SU-DHL-6 (cell line): Measurements from ENCODE around the gene NHS.

Experiments
- H2AFZ ChIP-seq: fragments of 200-600 bp; sonication (generic); 2 replicates; pipeline ENCODE4 v1.6.1; 2014; ENCODE audit warnings: low read depth, mild to moderate bottlenecking, moderate library complexity, mixed read lengths, antibody characterized with exemption, low read length; ENCODE audit not compliant: severe bottlenecking
- H3F3A ChIP-seq: fragments of 200-600 bp; shearing (Covaris generic); 2 replicates; pipeline ENCODE4 v1.6.0; 2016; ENCODE audit warnings: antibody characterized with exemption, mild to moderate bottlenecking; ENCODE audit not compliant: insufficient read depth
- H3K27ac ChIP-seq: fragments of 200-600 bp; sonication (generic); 2 replicates; pipeline ENCODE4 v1.5.1; 2016; ENCODE audit warnings: low read depth, mild to moderate bottlenecking, low read length, moderate library complexity, mixed read lengths
- H3K27me3 ChIP-seq: fragments of 200-600 bp; sonication (generic), shearing (Covaris generic); 2 replicates; pipeline ENCODE4 v1.6.0; 2014; ENCODE audit warnings: mild to moderate bottlenecking, low read length
- H3K36me3 ChIP-seq: fragments of 200-600 bp; sonication (generic); 2 replicates; pipeline ENCODE4 v1.6.1; 2014; ENCODE audit warnings: mild to moderate bottlenecking, low read length, mixed read lengths
- H3K4me2 ChIP-seq: fragments of 300-600, 200-600 bp; shearing (Covaris generic), sonication (generic); 2 replicates; pipeline ENCODE4 v1.6.0; 2014; ENCODE audit warnings: low read length, low read depth, mild to moderate bottlenecking; ENCODE audit not compliant: poor library complexity, severe bottlenecking
- H3K4me3 ChIP-seq: fragments of 200-600 bp; sonication (generic); 2 replicates; pipeline ENCODE4 v1.5.1; 2014; ENCODE audit warnings: antibody characterized with exemption, low read length, mild to moderate bottlenecking, mixed read lengths; ENCODE audit not compliant: insufficient read depth, poor library complexity, severe bottlenecking
- H3K79me2 ChIP-seq: fragments of 200-600 bp; sonication (generic); 2 replicates; pipeline ENCODE4 v1.6.1; 2014; ENCODE audit warnings: mild to moderate bottlenecking, low read length, moderate library complexity; ENCODE audit not compliant: insufficient read depth
- H3K9ac ChIP-seq: fragments of 200-600 bp; sonication (generic); 2 replicates; pipeline ENCODE4 v1.7.0; 2014; ENCODE audit warnings: mild to moderate bottlenecking, low read length
- H3K9me2 ChIP-seq: fragments of 200-600 bp; sonication (generic); replicated peaks from 2 replicates; pipeline ENCODE4 v1.6.1; 2014; ENCODE audit warnings: low read length; ENCODE audit not compliant: insufficient read depth
- H3K9me3 ChIP-seq: fragments of 200-600 bp; sonication (generic); 2 replicates; pipeline ENCODE4 v1.6.1; 2014; ENCODE audit warnings: low read length, mixed read lengths; ENCODE audit not compliant: insufficient read depth
- H4K20me1 ChIP-seq: fragments of 200-600 bp; sonication (generic); 2 replicates; pipeline ENCODE4 v1.6.1; 2014; ENCODE audit warnings: low read depth, mild to moderate bottlenecking, antibody characterized with exemption, low read length, moderate library complexity, mixed read lengths
- EZH2phosphoT487 ChIP-seq: fragments of 200-600 bp; sonication (generic), shearing (Covaris generic); conservative IDR thresholded peaks from 2 replicates; pipeline ENCODE4 v1.6.1; 2018; ENCODE audit warnings: mild to moderate bottlenecking, antibody characterized with exemption, low read length, moderate library complexity, mixed read lengths
- TF ChIP-seq, protein P1 (sequence below): fragments of 200-600 bp; sonication (generic); IDR thresholded peaks from one replicate; pipeline ENCODE4 v1.5.1; 2017; ENCODE audit warnings: antibody characterized with exemption, mild to moderate bottlenecking, low read length, moderate library complexity; ENCODE audit not compliant: insufficient read depth, poor library complexity, severe bottlenecking

Gene NHS

DNA sequence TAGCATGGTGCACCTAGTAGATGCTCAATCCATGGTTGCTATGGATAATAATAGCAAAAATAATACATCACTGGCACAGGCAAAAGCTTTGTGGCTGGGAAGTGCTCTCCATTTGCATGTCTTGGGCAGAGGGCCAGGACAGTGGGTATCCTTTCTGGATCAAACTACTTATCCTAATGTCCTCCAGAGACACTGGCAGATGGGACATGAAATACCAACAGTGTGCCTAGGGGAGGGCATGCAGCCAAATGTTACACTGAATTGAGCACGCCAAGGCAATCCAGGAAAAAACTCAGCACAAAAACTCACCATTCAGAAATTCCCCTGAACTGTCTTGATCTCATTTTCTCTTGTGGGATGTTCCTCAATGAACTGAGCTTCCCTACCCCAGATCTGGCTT lies 263.7 kb downstream of the NHS start:
- H4K20me1 ChIP-seq: no peaks in the 10 kb centered on the region
- H3K4me3 ChIP-seq: no peak overlapping the region
- H3K4me2 ChIP-seq: no peak overlapping the region
- no peaks in the 10 kb centered on the region for H3K9me3 ChIP-seq
- no peak overlapping the region for H2AFZ ChIP-seq
- H3K27ac ChIP-seq: no peak overlapping the region
- no peak for TF ChIP-seq EZH2phosphoT487
- no peaks in the 10 kb centered on the region for H3K9me2 ChIP-seq
- H3K27me3 ChIP-seq: no peaks in the 10 kb centered on the region
- H3K9ac ChIP-seq: no peak overlapping the region
- H3F3A ChIP-seq: no peaks in the 10 kb centered on the region
- H3K36me3 ChIP-seq: no peaks in the 10 kb centered on the region
- no peaks in the 10 kb centered on the region for H3K79me2 ChIP-seq

DNA sequence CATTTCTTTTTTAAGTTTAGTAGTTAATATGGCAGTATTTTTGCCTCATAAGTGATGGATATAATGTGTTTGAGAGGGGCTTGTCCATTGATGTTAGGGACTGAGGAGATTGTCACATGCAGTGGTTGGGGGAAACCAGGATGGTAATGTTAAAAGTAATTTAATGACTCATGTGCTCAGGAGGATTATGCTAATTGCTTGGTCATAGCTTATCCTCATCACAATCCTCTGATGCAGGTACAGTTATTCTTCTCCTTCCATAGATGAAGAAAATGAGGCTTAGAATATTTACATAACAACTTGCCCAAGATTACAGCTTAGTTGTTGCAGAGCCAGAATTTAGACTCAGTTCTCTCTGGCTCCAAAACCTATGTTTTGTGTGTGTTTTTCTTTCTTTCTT lies 267.9 kb downstream of the NHS start:
- H3F3A ChIP-seq: no peaks in the 10 kb centered on the region
- H3K79me2 ChIP-seq: no peaks in the 10 kb centered on the region
- no peak overlapping the region for H3K27ac ChIP-seq
- no peak overlapping the region for H3K4me2 ChIP-seq
- no peaks in the 10 kb centered on the region for H3K9me3 ChIP-seq
- H4K20me1 ChIP-seq: no peaks in the 10 kb centered on the region
- H3K36me3 ChIP-seq: no peaks in the 10 kb centered on the region
- H2AFZ ChIP-seq: no peak overlapping the region
- no peaks in the 10 kb centered on the region for H3K27me3 ChIP-seq
- no peak overlapping the region for H3K9ac ChIP-seq
- H3K4me3 ChIP-seq: no peak overlapping the region
- no peak for TF ChIP-seq EZH2phosphoT487
- TF ChIP-seq, protein P1, sequence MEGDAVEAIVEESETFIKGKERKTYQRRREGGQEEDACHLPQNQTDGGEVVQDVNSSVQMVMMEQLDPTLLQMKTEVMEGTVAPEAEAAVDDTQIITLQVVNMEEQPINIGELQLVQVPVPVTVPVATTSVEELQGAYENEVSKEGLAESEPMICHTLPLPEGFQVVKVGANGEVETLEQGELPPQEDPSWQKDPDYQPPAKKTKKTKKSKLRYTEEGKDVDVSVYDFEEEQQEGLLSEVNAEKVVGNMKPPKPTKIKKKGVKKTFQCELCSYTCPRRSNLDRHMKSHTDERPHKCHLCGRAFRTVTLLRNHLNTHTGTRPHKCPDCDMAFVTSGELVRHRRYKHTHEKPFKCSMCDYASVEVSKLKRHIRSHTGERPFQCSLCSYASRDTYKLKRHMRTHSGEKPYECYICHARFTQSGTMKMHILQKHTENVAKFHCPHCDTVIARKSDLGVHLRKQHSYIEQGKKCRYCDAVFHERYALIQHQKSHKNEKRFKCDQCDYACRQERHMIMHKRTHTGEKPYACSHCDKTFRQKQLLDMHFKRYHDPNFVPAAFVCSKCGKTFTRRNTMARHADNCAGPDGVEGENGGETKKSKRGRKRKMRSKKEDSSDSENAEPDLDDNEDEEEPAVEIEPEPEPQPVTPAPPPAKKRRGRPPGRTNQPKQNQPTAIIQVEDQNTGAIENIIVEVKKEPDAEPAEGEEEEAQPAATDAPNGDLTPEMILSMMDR: no peak
- H3K9me2 ChIP-seq: no peaks in the 10 kb centered on the region

DNA sequence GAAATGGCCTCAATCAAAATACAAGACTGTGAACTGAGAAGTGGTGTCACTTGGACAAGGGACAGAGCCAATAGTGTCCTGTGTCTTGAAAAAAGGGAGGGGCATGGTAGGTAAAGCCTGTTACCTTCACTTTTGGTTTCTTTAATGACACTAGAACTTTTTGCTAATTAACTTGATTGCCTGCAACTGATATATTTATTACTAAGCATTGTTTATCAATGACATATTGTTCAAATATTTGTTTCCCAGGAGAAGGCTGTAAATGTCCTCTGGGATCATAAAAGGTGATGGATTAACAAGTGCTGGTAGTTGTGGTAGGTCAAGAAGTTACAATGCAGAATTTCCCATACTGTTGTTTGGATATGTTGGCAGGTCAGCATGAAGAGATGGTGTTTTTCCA lies 268.5 kb downstream of the NHS start:
- Histone ChIP-seq H3F3A (no peaks in the 10 kb centered on the region), H3K27me3 (no peaks in the 10 kb centered on the region), H3K9me2 (no peaks in the 10 kb centered on the region), H3K79me2 (no peaks in the 10 kb centered on the region), H2AFZ (no peak overlapping the region), H4K20me1 (no peaks in the 10 kb centered on the region), H3K4me2 (no peak overlapping the region), H3K4me3 (no peak overlapping the region), H3K9ac (no peak overlapping the region), H3K9me3 (no peaks in the 10 kb centered on the region), H3K36me3 (no peaks in the 10 kb centered on the region), H3K27ac (no peak overlapping the region)
- TF ChIP-seq, protein P1: no peak
- no peak for TF ChIP-seq EZH2phosphoT487

DNA sequence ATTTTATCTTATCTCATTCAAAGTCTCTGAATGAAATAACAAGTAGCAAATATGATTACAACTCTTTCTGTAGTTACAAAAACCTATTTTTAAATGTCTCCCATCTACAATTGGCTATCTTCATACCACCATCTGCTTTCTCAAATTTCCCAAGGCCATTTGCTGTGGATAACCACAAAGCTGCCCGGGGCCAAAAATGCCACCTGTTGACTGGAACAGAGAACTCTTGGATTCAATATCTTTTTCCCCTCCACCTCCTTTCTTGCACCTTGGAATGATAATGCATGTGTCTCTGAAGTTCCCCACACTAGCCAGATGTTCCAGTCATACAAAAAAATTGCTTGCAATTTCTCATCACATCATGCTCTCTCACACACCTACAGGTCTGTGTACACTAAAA lies 269.0 kb downstream of the NHS start:
- H4K20me1 ChIP-seq: no peaks in the 10 kb centered on the region
- no peaks in the 10 kb centered on the region for H3K79me2 ChIP-seq
- H3K9me3 ChIP-seq: no peaks in the 10 kb centered on the region
- no peak for TF ChIP-seq EZH2phosphoT487
- TF ChIP-seq, protein P1: no peak
- no peak overlapping the region for H3K9ac ChIP-seq
- no peaks in the 10 kb centered on the region for H3K36me3 ChIP-seq
- no peak overlapping the region for H3K27ac ChIP-seq
- no peaks in the 10 kb centered on the region for H3K9me2 ChIP-seq
- no peak overlapping the region for H2AFZ ChIP-seq
- no peaks in the 10 kb centered on the region for H3F3A ChIP-seq
- no peak overlapping the region for H3K4me3 ChIP-seq
- no peak overlapping the region for H3K4me2 ChIP-seq
- no peaks in the 10 kb centered on the region for H3K27me3 ChIP-seq
